PC-3 (cell line): Measurements from ENCODE around the gene TAGLN3. TPM values are rescaled to one million over a fixed set of nuclear protein-coding genes. Genes with fewer than 3 reads are reported as not detected.
A peak's percentile ranks its signal among the peaks of the same experiment; 100 is the strongest.

Experiments used
- ATAC-seq: fragments of 200-7000 bp; cut with Tn5 transposase; 2 replicates; pipeline ENCODE4 v1.9.1; 2020; ENCODE audit warnings: mild to moderate bottlenecking, moderate library complexity
- BruUV-seq: library from RNA; stranded (reverse); fragments of 400-500 nt; replicated peaks from 2 replicates; lab custom pipeline; 2021; lab: Mats Ljungman, UMichigan
- CTCF ChIA-PET: fragments of 300-600 bp; sonication (Branson Sonifier 250); formaldehyde crosslinking; loops from one replicate; lab custom pipeline; 2022; ENCODE audit warnings: antibody characterized with exemption; lab: Charles Lee
- POLR2A ChIA-PET: fragments of 300-600 bp; sonication (Branson Sonifier 250); formaldehyde crosslinking; loops from one replicate; lab custom pipeline; 2022; ENCODE audit warnings: antibody characterized with exemption; ENCODE audit not compliant: unreplicated experiment; lab: Charles Lee
- DNase-seq: peaks from one replicate; pipeline ENCODE4 v3.0.0-alpha.2; 2015
- H2AFZ ChIP-seq: fragments of 300-600 bp; sonication (generic); 2 replicates; pipeline ENCODE4 v1.6.0; 2016; ENCODE audit warnings: antibody characterized with exemption, low read length
- H3F3A ChIP-seq: fragments of 300-600 bp; sonication (generic); one replicate; pipeline ENCODE4 v1.6.0; 2017; ENCODE audit warnings: antibody characterized with exemption, low read length, control low read depth, mild to moderate bottlenecking; ENCODE audit not compliant: unreplicated experiment
- H3K27ac ChIP-seq: fragments of 300-600 bp; sonication (generic); 2 replicates; pipeline ENCODE4 v1.5.1; 2016; ENCODE audit warnings: mild to moderate bottlenecking, low read length
- H3K27me3 ChIP-seq: fragments of 300-600 bp; sonication (generic); 2 replicates; pipeline ENCODE4 v1.6.1; 2016; ENCODE audit warnings: low read length, mixed read lengths
- H3K36me3 ChIP-seq: fragments of 300-600 bp; sonication (generic); 2 replicates; pipeline ENCODE4 v1.6.1; 2016; ENCODE audit warnings: low read depth, mixed run types, low read length, mixed read lengths
- H3K4me1 ChIP-seq: fragments of 300-600 bp; sonication (generic); 2 replicates; pipeline ENCODE4 v1.5.1; 2016; ENCODE audit warnings: low read length; ENCODE audit not compliant: insufficient read depth
- H3K4me2 ChIP-seq: fragments of 300-600 bp; sonication (generic); 2 replicates; pipeline ENCODE4 v1.6.0; 2016; ENCODE audit warnings: low read length
- H3K4me3 ChIP-seq: fragments of 300-600 bp; sonication (generic); 2 replicates; pipeline ENCODE4 v1.5.1; 2016; ENCODE audit warnings: mild to moderate bottlenecking, low read length, mixed read lengths
- H3K79me2 ChIP-seq: fragments of 300-600 bp; sonication (generic); 2 replicates; pipeline ENCODE4 v1.6.1; 2017; ENCODE audit warnings: low read length, mixed read lengths
- H3K9ac ChIP-seq: fragments of 300-600 bp; sonication (generic); 2 replicates; pipeline ENCODE4 v1.6.0; 2016; ENCODE audit warnings: mild to moderate bottlenecking, low read length
- H3K9me2 ChIP-seq: fragments of 300-600 bp; sonication (generic); replicated peaks from 2 replicates; pipeline ENCODE4 v1.6.1; 2016; ENCODE audit warnings: mixed run types, low read length, mixed read lengths
- H3K9me3 ChIP-seq: fragments of 300-600 bp; sonication (generic); 2 replicates; pipeline ENCODE4 v1.6.1; 2016; ENCODE audit warnings: low read length, mixed read lengths
- H4K20me1 ChIP-seq: fragments of 300-600 bp; sonication (generic); 2 replicates; pipeline ENCODE4 v1.6.1; 2016; ENCODE audit warnings: low read length, mixed read lengths
- EZH2 ChIP-seq: fragments of 300-600 bp; sonication (generic); IDR thresholded peaks from one replicate; pipeline ENCODE4 v1.6.1; 2017; ENCODE audit warnings: antibody characterized with exemption, mild to moderate bottlenecking, low read length; ENCODE audit not compliant: unreplicated experiment
- EZH2phosphoT487 ChIP-seq: fragments of 300-600 bp; sonication (generic); IDR thresholded peaks from 2 replicates; pipeline ENCODE4 v1.6.1; 2018; ENCODE audit warnings: mild to moderate bottlenecking, antibody characterized with exemption, low read length, borderline replicate concordance
- intact Hi-C: fragments of 100-400 bp; cut with micrococcal nuclease; formaldehyde crosslinking; loops from 2 replicates; pipeline ENCODE4 v1.9.0; 2023
- total RNA-seq: library from RNA; depleted of rRNA; stranded (reverse); fragments of >200 nt; gene quantifications from 2 replicates; pipeline ENCODE4 v1.2.3, GENCODE V29; 2014
- TF ChIP-seq, protein P1 (sequence below): fragments of 300-600 bp; sonication (generic); conservative IDR thresholded peaks from 2 replicates; pipeline ENCODE4 v1.5.1; 2017; ENCODE audit warnings: antibody characterized with exemption, low read depth, mild to moderate bottlenecking, low read length

Gene TAGLN3
- total RNA-seq, 1 experiment from 2014 or later = 4.3 TPM

DNA sequence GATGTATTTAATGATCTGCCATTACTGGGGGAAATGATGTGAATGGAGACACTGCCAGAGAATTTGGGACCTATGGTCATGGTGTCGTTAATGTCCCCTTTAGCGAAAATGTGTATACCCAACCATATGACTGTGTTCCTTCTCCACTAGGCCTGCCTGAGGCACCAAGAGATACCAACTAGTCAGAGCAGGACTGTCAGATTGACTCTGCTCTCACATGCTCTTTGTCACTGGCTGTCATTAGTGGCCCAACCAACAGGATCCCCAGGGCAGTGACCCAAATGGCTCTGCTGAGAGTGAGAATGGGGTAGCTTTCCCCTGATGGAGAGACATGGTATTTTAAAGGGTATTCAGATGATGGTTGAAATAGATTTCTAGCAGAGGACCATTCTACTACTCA, 2.8 kb downstream of the TAGLN3 start:
- intact Hi-C loops = no loop called here
- Histone ChIP-seq H3K27ac (peak overlapping the region; percentile 46), H3K9ac (no peak overlapping the region), H3K9me3 (no peaks in the 10 kb centered on the region), H2AFZ (no peak overlapping the region), H3K4me2 (peak overlapping the region; percentile 41), H3K79me2 (no peaks in the 10 kb centered on the region), H3K36me3 (no peaks in the 10 kb centered on the region), H3K4me1 (peaks cover 46% of the 10 kb centered on the region), H3K27me3 (no peaks in the 10 kb centered on the region), H4K20me1 (no peaks in the 10 kb centered on the region), H3K9me2 (no peaks in the 10 kb centered on the region), H3F3A (peaks cover 4% of the 10 kb centered on the region), H3K4me3 (no peak overlapping the region)
- ATAC-seq (no peak), DNase-seq (no peak)
- BruUV-seq = no TSS peak
- ChIA-PET CTCF (interaction anchor here (0.7 kb wide), 1 partner anchor 12 kb away, joined by 3 read pairs; no protein-coding TSS in a partner anchor), POLR2A (no interaction called here)
- TF ChIP-seq EZH2 = no peak
- TF ChIP-seq, protein P1, sequence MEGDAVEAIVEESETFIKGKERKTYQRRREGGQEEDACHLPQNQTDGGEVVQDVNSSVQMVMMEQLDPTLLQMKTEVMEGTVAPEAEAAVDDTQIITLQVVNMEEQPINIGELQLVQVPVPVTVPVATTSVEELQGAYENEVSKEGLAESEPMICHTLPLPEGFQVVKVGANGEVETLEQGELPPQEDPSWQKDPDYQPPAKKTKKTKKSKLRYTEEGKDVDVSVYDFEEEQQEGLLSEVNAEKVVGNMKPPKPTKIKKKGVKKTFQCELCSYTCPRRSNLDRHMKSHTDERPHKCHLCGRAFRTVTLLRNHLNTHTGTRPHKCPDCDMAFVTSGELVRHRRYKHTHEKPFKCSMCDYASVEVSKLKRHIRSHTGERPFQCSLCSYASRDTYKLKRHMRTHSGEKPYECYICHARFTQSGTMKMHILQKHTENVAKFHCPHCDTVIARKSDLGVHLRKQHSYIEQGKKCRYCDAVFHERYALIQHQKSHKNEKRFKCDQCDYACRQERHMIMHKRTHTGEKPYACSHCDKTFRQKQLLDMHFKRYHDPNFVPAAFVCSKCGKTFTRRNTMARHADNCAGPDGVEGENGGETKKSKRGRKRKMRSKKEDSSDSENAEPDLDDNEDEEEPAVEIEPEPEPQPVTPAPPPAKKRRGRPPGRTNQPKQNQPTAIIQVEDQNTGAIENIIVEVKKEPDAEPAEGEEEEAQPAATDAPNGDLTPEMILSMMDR = no peak
- no peak for TF ChIP-seq EZH2phosphoT487

DNA sequence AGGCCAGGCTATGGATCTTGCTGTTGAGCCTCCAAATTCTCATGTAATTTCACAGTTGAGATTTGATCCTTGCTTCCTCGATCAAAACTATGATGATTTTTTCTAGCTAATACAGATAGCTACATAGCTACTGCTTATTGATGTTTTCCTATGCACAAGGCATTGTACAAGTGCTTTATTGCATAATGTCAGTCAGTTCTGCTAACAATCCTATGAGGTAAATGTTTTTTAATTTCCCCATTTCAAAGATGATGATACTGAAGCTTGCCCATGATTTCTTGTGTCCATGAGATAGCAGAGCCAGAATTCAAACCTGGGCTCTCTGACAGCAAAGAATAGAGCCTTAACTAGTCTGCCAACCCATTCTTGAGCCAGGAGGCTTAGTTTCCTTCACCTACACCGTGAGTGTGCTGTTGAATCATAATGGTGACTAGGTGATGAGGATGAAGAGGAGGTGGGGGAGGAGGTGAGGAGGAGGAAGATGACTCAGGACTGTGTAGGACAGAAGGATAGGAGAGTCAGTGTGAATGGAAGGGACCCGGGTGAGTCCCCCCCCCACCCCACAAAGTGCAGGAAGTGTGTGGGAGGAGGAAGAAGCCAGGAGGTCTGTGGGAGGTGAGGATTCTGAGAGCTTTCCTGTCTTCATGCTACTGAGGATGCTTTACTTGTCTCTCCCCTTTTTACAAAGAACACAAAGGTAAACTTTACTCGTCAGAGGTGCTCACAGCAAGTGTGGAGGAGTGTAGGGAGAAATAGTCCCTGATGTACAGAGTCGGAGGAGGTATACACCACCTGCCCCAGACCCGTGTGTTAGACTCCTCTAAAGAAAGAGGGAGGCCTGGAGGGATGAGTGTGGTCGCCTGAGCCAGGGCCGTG, 3.6 kb downstream of the TAGLN3 start:
- no TSS peak for BruUV-seq
- H4K20me1 ChIP-seq = no peaks in the 10 kb centered on the region
- H3K27ac ChIP-seq = peak overlapping the region; percentile 66
- CTCF ChIA-PET = interaction anchor here (0.7 kb wide), 1 partner anchor 265 kb away, joined by 3 read pairs; no protein-coding TSS in a partner anchor
- H3K79me2 ChIP-seq = no peaks in the 10 kb centered on the region
- H3K4me2 ChIP-seq = peak overlapping the region; percentile 41
- ATAC-seq (peak; percentile 68), DNase-seq (peak; percentile 91)
- intact Hi-C loops = no loop called here
- H3K9me2 ChIP-seq = no peaks in the 10 kb centered on the region
- no peaks in the 10 kb centered on the region for H3K27me3 ChIP-seq
- POLR2A ChIA-PET = no interaction called here
- no peak overlapping the region; the same call in 1 of the 2 replicates for H3K9ac ChIP-seq
- no peak overlapping the region for H2AFZ ChIP-seq
- no peak overlapping the region for H3K4me3 ChIP-seq
- H3K9me3 ChIP-seq = no peaks in the 10 kb centered on the region
- no peaks in the 10 kb centered on the region for H3K36me3 ChIP-seq
- peaks cover 46% of the 10 kb centered on the region for H3K4me1 ChIP-seq
- TF ChIP-seq EZH2 (no peak), EZH2phosphoT487 (no peak)
- TF ChIP-seq, protein P1 = no peak
- peaks cover 4% of the 10 kb centered on the region for H3F3A ChIP-seq
